Nephron (organoid): Measurements from ENCODE around the gene SLC9A3.

Experiments used
- H3K27ac Mint-ChIP-seq, 3 experiments: 2 replicates each; pipeline ENCODE4 v1.8.0; 2020; ENCODE audit warnings: mixed read lengths in 3 of 3, mild to moderate bottlenecking in 2 of 3, moderate library complexity in 1 of 3
- H3K27me3 Mint-ChIP-seq: 2 replicates; pipeline ENCODE4 v1.8.0; 2021; ENCODE audit warnings: low read depth, mild to moderate bottlenecking, moderate library complexity, mixed read lengths
- H3K36me3 Mint-ChIP-seq: 2 replicates; pipeline ENCODE4 v1.8.0; 2020; ENCODE audit warnings: low read depth, mixed read lengths
- H3K4me1 Mint-ChIP-seq: 2 replicates; pipeline ENCODE4 v1.8.0; 2020; ENCODE audit warnings: mixed read lengths
- H3K4me3 Mint-ChIP-seq, 3 experiments: 2 replicates each; pipeline ENCODE4 v1.8.0; 2020; ENCODE audit warnings: mild to moderate bottlenecking in 3 of 3, mixed read lengths in 3 of 3, moderate library complexity in 2 of 3
- H3K9me3 Mint-ChIP-seq: 2 replicates; pipeline ENCODE4 v1.8.0; 2020; ENCODE audit warnings: mixed read lengths
- TF ChIP-seq, protein P1 (sequence below), 3 experiments: fragments of 200-600 bp; sonication (generic); IDR thresholded peaks; one replicate each; pipeline ENCODE4 v1.5.0; 2021; ENCODE audit warnings: antibody characterized with exemption in 3 of 3; ENCODE audit not compliant: unreplicated experiment in 3 of 3

The SLC9A3 gene

DNA sequence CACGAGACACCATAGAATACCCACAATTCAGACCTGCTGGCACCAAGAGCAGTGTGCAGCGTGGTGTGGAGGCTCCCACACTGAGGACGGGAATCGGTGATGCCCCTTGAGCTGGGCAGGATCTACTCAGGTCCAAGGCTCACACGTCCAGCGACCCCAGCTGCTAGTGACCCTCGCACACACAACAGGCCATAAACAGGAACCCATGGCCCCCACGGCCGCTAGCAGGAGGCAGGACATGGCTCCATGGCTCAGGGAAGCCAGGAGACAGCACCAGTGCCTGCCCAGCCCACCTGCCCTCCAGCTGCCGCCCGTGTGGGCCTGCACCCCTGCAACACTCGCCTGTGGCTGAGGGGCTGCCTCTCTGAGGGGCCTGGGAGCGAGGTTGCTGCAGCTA, 43.4 kb upstream of the SLC9A3 start:
- Mint-ChIP-seq H3K4me1 (no peaks in the 10 kb centered on the region), H3K4me3 (no peak overlapping the region), H3K27ac (no peak overlapping the region), H3K36me3 (no peaks in the 10 kb centered on the region), H3K9me3 (peaks cover 9% of the 10 kb centered on the region), H3K27me3 (peaks cover 25% of the 10 kb centered on the region)
- TF ChIP-seq, protein P1, sequence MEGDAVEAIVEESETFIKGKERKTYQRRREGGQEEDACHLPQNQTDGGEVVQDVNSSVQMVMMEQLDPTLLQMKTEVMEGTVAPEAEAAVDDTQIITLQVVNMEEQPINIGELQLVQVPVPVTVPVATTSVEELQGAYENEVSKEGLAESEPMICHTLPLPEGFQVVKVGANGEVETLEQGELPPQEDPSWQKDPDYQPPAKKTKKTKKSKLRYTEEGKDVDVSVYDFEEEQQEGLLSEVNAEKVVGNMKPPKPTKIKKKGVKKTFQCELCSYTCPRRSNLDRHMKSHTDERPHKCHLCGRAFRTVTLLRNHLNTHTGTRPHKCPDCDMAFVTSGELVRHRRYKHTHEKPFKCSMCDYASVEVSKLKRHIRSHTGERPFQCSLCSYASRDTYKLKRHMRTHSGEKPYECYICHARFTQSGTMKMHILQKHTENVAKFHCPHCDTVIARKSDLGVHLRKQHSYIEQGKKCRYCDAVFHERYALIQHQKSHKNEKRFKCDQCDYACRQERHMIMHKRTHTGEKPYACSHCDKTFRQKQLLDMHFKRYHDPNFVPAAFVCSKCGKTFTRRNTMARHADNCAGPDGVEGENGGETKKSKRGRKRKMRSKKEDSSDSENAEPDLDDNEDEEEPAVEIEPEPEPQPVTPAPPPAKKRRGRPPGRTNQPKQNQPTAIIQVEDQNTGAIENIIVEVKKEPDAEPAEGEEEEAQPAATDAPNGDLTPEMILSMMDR (IDR thresholded peaks at IDR 0.05; ENCODE audit: unreplicated experiment in 3 of 3), result no peak

DNA sequence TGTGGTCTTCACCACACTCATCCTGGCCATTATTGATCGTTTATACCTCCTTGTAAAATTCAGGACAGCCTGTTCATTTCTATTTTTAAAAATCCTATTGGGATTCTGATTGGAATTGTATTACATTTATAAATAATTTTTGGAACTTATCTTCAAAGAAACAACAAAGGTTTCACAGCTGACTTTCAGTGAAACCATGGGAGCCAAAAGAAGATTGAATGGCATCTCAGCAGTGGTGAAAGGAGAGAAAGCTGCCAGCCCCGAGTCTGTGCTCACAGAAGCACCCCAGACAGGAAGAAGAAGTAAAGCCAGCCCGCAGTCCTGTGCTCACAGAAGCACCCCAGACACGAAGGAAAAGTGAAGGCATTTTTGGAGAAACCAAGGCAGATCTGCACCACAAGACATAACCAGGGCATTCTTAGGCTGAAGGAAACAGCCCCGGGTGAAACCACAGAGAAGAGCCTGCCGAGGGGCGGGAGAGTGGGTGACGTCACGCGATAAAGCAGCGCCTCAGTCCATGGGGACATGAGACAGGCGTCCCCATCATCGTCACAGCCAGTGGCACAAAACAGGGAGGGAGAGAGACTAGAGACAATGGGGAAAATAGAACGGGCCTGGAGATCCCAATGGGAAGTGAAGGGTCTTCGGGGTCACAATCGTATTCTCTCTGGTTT, 42.5 kb upstream of the SLC9A3 start:
- Mint-ChIP-seq H3K27ac (no peak overlapping the region), H3K4me1 (no peaks in the 10 kb centered on the region), H3K4me3 (no peak overlapping the region), H3K36me3 (no peaks in the 10 kb centered on the region), H3K27me3 (peaks cover 25% of the 10 kb centered on the region), H3K9me3 (peaks cover 9% of the 10 kb centered on the region)
- TF ChIP-seq, protein P1 (IDR thresholded peaks at IDR 0.05; ENCODE audit: unreplicated experiment in 3 of 3), result no peak

DNA sequence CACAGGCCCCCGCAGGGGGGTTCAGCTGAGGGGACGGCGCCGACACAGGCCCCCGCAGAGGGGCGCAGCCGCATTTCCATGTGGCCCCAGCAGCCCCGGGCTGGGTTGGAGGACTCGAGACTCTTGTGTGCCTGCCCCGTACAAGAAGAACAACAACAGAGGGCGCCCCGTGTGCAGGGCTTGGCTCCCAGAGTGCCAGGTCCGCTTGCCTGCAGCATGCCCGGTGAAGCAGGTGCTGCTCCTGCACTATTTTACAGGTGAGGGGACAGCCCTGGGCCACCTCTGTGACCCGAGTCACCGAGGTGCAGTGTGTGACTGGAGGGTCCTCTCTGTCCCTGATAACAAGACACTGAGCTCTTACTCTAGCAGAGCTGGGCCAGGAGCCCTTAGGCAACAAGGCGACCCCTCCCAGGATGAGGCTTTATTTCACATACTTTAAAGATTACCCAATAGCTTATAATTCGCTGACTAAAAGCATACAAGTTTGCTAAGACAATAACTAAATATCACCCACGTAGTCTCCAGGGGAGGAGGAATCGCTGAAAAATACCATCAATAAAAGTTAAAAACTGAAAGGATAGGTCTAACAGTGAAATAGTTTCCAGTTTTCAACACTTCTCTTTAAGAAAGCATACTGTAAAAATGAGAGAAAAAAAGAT, 41.7 kb upstream of the SLC9A3 start:
- no peaks in the 10 kb centered on the region for H3K36me3 Mint-ChIP-seq
- H3K27me3 Mint-ChIP-seq, result peaks cover 25% of the 10 kb centered on the region
- H3K4me3 Mint-ChIP-seq, result no peak overlapping the region
- H3K9me3 Mint-ChIP-seq, result peaks cover 9% of the 10 kb centered on the region
- TF ChIP-seq, protein P1 (IDR thresholded peaks at IDR 0.05; ENCODE audit: unreplicated experiment in 3 of 3), result no peak
- no peak overlapping the region for H3K27ac Mint-ChIP-seq
- no peaks in the 10 kb centered on the region for H3K4me1 Mint-ChIP-seq

DNA sequence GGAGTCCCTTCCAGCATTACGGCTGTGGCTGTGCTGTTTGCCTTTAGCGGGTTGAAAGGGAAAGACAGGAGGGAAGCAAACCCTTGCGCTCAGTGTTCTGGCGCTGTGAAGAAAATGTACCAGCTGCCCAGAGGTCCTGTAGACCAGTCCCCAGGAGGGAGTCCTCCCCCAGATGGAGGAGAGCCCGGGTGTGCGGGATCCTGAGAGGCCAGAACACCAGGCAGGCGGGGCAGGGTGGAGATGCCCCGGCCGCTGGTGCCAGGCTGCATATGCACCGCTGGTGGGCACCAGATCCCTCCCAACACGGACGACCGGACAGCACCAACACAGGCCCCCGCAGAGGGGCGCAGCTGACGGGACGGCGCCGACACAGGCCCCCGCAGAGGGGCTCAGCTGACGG, 37.2 kb upstream of the SLC9A3 start:
- Mint-ChIP-seq H3K9me3 (peaks cover 19% of the 10 kb centered on the region), H3K27me3 (peaks cover 22% of the 10 kb centered on the region), H3K4me3 (peak overlapping the region in 1 of 3 experiments; percentile 14), H3K36me3 (peaks cover 5% of the 10 kb centered on the region), H3K4me1 (no peaks in the 10 kb centered on the region), H3K27ac (no peak overlapping the region)
- TF ChIP-seq, protein P1 (IDR thresholded peaks at IDR 0.05; ENCODE audit: unreplicated experiment in 3 of 3), result no peak

DNA sequence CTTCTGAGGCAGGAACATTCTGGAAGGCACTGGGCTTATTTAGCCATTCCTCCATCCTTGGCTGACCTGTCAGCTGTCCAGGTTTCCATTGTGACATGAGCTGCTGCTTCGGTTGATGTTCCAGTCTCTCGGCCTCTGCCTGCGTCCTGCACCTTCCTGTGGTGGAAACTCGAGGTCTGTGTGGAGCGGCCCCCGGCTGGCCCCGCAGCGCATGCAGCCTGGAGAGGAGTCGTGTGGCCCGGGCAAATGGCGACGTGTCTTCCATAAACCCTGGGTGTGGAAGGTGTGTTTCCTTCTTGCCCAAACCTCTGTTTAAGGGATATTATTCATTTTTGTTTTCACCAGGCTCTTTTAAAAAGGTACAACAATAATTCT, 36.5 kb upstream of the SLC9A3 start:
- TF ChIP-seq, protein P1 (IDR thresholded peaks at IDR 0.05; ENCODE audit: unreplicated experiment in 3 of 3), result no peak
- Mint-ChIP-seq H3K9me3 (peaks cover 15% of the 10 kb centered on the region), H3K27ac (no peak overlapping the region), H3K27me3 (peaks cover 16% of the 10 kb centered on the region), H3K4me1 (no peaks in the 10 kb centered on the region), H3K36me3 (peaks cover 5% of the 10 kb centered on the region), H3K4me3 (no peak overlapping the region)
